LNCaP clone FGC (cell line): ENCODE measurements around the gene RAMP1.

ENCODE experiments used
- DNase-seq: peaks from one replicate; pipeline ENCODE4 v3.0.0-alpha.2; 2011; ENCODE audit warnings: low read depth
- H3K4me3 ChIP-seq: 2 replicates; pipeline ENCODE4 v1.5.1; 2011; ENCODE audit warnings: mild to moderate bottlenecking, low read depth, low read length, control low read depth
- CTCF ChIP-seq: IDR thresholded peaks from 2 replicates; pipeline ENCODE4 v1.5.1; 2012; ENCODE audit warnings: mild to moderate bottlenecking; ENCODE audit not compliant: control insufficient read depth, insufficient read depth; ENCODE audit errors: extremely low read depth

The RAMP1 gene

GRCh38 chr2:237863102-237863511 is 3.7 kb downstream of the RAMP1 start:
- DNase-seq, result no peak
- no peak overlapping the region for H3K4me3 ChIP-seq
- no peak for TF ChIP-seq CTCF

- DNase-seq, result no peak
- no peak overlapping the region for H3K4me3 ChIP-seq
- no peak for TF ChIP-seq CTCF
These were observed 4.4 kb downstream of the RAMP1 start for GRCh38 chr2:237863689-237864443.

GRCh38 chr2:237864444-237864931 is 5.1 kb downstream of the RAMP1 start:
- H3K4me3 ChIP-seq, result no peak overlapping the region
- TF ChIP-seq CTCF, result no peak
- DNase-seq, result no peak

- no peak overlapping the region for H3K4me3 ChIP-seq
- no peak for TF ChIP-seq CTCF
- no peak for DNase-seq
These were observed 5.7 kb downstream of the RAMP1 start for GRCh38 chr2:237864940-237865622.

- H3K4me3 ChIP-seq, result no peak overlapping the region
- TF ChIP-seq CTCF, result no peak
- no peak for DNase-seq
These were observed 6.2 kb downstream of the RAMP1 start for GRCh38 chr2:237865623-237866041.

GRCh38 chr2:237866101-237866621 is 6.7 kb downstream of the RAMP1 start:
- no peak for TF ChIP-seq CTCF
- no peak for DNase-seq
- H3K4me3 ChIP-seq, result no peak overlapping the region
